OCI-LY3 (cell line): ENCODE measurements around the gene TOMM34.

ENCODE experiments used
- EZH2phosphoT487 ChIP-seq: fragments of 200-600 bp; shearing (Covaris generic); IDR thresholded peaks from 2 replicates; pipeline ENCODE4 v1.6.1; 2018; ENCODE audit warnings: antibody characterized with exemption, mixed run types, low read depth
- TF ChIP-seq, protein P1 (sequence below): fragments of 200-600, 300-600 bp; sonication (generic); IDR thresholded peaks from 2 replicates; pipeline ENCODE4 v1.5.1; 2014; ENCODE audit warnings: antibody characterized with exemption, low read length, low read depth

GRCh38 chr20:44946271-44946852 lies 13.8 kb downstream of the TOMM34 start:
- TF ChIP-seq, protein P1, sequence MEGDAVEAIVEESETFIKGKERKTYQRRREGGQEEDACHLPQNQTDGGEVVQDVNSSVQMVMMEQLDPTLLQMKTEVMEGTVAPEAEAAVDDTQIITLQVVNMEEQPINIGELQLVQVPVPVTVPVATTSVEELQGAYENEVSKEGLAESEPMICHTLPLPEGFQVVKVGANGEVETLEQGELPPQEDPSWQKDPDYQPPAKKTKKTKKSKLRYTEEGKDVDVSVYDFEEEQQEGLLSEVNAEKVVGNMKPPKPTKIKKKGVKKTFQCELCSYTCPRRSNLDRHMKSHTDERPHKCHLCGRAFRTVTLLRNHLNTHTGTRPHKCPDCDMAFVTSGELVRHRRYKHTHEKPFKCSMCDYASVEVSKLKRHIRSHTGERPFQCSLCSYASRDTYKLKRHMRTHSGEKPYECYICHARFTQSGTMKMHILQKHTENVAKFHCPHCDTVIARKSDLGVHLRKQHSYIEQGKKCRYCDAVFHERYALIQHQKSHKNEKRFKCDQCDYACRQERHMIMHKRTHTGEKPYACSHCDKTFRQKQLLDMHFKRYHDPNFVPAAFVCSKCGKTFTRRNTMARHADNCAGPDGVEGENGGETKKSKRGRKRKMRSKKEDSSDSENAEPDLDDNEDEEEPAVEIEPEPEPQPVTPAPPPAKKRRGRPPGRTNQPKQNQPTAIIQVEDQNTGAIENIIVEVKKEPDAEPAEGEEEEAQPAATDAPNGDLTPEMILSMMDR = no peak
- TF ChIP-seq EZH2phosphoT487 = no peak
